HG02763 (cell line): ENCODE data around the gene NOL6.

Source experiments
- ATAC-seq: cut with Tn5 transposase; IDR thresholded peaks from one replicate; pipeline ENCODE4 v1.9.1; 2021; ENCODE audit warnings: mild to moderate bottlenecking, moderate library complexity; ENCODE audit not compliant: unreplicated experiment

The NOL6 gene

GRCh38 chr9:33453999-33454660 is 19.6 kb downstream of the NOL6 start:
- no peak for ATAC-seq

GRCh38 chr9:33453286-33453860 is 20.4 kb downstream of the NOL6 start:
- ATAC-seq = no peak

DNA sequence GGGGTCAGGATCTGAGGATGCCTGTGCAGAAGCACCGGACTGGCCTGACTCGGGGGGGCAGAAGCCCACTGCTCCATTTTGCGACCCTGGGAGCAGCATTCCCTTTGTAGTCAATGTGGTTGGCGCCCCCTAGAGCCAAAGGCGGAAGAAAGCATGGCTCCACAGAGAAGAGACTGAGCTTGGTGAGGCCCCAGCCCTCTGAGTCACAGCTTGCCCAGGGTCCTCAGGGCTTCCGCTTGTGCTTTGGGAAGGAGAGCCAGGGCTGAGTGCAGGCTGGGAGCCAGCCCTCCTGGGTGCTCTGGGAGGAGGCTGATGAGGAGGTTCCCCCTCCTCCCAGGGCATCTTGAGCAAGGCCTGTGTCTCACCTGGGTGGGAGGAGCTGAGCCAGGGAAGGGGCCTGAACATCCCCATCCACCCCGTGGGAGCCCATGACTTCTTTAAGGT is 20.9 kb downstream of the NOL6 start:
- ATAC-seq = no peak

DNA sequence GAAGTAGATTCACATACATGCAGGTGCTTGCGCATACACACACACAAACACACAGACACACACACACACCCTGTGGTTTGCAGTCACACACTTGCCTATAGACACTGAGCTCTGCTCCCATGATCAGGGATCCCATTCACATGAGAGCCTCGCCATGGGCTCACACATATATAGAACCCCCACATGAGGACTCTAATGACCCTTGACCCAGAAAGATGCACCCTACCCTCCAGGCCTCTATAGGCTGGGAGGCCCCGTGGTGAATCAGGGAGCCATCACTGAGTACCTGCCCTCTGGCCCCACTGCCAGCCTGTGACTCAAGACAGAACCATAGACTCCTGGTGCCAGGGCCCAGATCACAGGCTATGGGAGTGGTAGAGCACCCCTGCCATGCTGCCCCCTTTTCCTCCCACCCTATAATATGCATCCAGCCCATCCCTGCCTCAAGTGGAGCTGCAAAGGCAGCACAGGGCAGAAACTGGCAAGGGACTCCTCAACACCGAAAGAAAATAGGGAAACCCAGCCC is 23.0 kb downstream of the NOL6 start:
- ATAC-seq = no peak

- ATAC-seq = no peak
Measured at GRCh38 chr9:33449715-33450114, 24.0 kb downstream of the NOL6 start.

GRCh38 chr9:33447799-33448553 is 25.7 kb downstream of the NOL6 start:
- ATAC-seq = no peak

DNA sequence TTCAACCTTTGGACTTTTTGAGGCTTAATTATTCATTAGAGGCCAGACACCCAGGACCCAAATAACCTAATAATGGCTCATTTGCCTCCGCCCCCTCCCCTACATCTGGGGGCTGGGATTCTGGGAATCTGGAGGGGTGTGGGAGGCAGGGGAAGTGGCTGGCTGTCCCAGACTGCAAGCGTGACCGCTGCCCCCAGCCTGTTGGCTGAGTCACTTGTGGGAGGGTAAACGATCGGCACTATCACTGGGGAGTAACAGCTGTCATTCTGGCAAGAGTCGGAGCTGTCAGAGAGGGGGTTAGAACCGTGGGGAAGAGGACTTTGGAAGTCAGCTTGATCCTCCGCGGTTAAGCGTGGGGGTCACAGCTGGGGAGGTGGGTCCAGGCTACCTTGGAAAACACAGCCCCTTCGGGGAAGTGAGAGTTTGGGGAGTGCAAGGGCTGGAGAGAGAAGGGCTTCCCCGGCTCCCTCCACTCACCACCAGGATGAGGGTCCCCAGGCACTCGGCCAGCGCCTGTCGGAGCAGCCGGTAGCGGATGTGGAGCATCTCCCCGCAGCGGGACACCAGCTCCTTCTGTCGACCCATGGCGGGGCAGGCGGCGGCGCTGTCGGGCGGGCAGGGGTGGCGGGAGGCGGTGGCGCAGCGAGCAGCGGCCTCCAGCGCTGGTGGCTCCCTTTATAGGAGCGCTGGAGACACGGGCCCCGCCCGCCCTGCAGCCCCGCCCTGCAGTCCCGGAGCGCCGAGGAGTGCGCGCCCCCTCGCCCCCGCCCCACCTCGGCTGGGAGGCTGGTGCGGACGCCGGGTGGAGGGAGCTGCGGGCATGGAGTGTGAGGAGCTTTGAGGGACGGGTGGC is 26.6 kb downstream of the NOL6 start, which contains the start of gene AQP3:
Gene AQP3 (minus strand): TSS at position 648 of the 853 bp plus-strand sequence. CDS start 63 bp downstream, at position 585.
- peak; percentile 33 for ATAC-seq

- ATAC-seq = peak; percentile 85
Measured at GRCh38 chr9:33446240-33446945, 27.3 kb downstream of the NOL6 start.

DNA sequence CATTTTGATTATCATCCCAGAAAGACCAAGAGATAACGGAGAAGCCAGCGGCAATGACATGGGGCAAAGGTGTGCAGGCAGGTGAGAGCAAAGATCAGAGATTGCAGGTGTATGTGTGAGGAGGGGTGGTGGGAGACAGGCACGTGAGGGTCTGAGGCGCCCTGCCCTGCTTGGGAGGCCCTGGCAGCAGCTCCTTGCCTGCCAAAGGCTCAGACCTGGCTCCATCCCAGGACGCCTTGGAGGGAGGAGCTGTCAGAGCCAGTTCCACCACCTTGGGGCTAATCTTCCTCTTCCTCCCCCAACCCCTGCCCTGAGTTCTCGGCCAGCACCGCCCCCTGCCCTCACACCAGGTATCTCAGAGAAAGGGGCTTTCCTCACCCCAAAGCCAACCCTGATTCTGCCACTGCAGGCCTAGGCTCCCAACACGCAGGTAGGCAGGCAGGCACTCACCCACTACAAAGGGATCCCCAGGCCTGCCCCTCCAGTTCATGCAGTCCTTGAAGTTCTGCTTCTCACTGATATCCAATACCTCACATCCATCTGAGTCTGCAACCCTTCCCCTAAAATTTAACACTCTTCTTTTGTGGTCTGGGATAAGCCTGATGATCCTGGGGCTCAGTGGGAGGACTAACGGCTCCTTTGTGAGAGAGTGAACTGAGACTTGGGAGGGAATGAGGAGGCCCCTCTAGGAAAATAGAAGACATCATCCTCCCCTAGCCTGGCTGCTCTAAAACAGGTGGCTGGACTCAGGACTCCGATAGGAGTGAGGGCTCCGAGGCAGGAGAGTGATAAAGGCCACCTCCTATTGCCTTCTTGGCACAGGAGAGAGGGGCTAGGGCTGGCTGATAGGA is 28.1 kb downstream of the NOL6 start:
- no peak for ATAC-seq

DNA sequence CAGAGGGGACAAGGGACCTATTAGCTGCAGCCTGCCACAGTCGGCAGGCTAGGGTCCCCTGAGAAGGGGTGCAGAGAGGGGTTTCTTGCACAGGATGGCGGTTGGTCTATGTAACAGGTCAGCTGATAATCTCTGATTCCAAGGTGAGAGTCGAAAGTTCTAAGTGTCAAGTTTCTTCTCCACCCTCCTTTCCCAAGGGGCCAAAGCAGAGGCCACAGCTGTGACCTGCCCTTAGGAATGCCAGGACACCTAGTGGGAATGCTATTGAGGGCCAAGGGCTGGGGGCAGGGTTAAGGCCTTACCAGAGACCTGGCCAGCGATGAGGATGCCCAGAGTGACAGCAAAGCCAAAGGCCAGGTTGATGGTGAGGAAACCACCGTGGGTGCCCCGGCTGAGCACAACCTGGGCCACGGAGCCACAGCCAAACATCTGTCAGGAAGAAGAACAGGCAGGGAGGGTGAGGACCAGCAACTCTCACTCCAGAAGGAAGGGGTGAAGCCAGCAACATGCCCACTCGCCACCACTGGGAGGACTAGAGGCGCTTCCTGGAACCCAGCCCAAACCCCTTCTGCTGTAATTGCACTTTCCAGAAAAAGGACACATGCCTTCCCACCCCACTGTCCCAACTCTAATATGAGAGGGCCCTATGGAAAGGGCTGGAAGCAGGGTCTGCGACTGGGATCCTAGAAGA is 30.1 kb downstream of the NOL6 start:
- no peak for ATAC-seq

DNA sequence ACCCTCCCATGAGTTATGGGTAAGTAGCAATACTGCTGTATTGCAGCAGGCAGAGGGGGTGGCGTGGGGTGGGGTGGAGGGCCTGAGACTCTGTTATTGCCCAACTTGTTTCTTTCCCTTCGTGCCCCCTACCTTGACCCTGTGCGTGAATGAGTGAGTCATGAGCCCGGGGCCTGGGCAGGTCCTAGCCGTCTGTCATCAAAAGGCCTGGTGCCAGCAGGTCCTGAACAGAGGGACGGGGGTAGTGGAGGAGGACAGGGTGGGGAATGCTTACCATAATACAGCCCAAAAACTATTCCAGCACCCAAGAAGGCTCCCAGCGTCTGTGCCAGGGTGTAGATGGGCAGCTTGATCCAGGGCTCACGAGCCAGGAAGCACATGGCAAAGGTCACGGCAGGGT is 30.7 kb downstream of the NOL6 start:
- ATAC-seq = no peak

DNA sequence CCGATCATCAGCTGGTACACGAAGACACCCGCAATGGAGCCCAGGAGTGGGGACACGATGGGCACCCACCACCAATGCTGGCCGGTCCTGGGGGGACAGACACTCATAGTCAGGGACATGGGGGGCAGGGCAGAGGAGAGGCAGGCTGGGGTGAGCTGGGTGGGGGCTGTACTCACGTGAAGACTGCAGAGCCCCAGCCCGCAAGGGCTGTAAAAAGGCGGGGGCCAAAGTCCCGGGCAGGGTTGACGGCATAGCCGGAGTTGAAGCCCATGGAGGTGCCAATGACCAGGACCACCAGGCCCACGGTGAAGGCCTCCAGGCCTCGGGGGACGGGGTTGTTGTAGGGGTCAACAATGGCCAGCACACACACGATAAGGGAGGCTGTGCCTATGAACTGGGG is 31.6 kb downstream of the NOL6 start:
- ATAC-seq = no peak

- ATAC-seq = no peak
Measured at GRCh38 chr9:33440609-33441008, 33.1 kb downstream of the NOL6 start.

DNA sequence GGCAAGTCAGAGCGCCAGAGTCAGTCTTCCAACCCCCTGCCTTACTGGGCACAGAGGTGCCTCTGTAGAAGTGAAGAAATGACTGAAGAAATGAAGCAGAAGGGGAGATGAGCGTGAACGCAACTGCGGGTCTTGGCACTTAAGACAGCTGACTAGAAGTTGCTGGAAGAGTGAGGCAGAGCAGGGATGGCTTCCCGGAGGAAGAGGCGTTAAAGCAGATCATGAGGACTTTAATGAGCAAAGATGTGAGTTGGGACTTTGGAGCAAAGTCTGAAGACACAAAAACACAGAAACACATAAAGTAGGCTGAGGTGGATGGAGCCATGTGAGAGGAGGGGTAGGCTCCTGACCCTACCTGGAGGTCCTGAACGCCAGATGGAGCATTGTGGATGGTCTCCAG is 33.5 kb downstream of the NOL6 start:
- no peak for ATAC-seq

- ATAC-seq = no peak
Measured at GRCh38 chr9:33439731-33440130, 34.0 kb downstream of the NOL6 start.

GRCh38 chr9:33438926-33439680 is 34.6 kb downstream of the NOL6 start:
- ATAC-seq = no peak

GRCh38 chr9:33437898-33438297 is 35.8 kb downstream of the NOL6 start:
- ATAC-seq = no peak

DNA sequence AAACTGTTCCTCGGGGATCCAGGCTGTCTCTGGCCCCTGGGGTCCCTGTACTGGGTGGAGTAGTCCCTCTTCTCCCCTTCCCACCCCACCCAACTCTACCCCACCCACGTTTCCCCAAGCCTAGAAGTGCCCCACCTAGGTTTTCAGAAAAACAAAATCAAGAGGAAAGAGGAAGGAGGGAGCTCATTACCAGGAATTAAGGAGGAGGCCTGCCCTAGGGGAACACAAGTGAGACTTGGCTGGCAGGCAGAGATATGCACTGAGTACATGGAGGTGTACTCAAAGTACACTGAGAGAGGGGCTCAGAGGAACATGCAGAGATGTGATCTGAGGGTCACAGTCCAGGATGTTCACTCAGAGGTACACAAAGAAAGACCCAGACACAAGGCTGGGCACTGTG is 36.5 kb downstream of the NOL6 start:
- ATAC-seq = no peak
